HCT116 (cell line): ENCODE measurements around the gene MMP25.

Source experiments
- CEBPB ChIP-seq: IDR thresholded peaks from 2 replicates; pipeline ENCODE4 v1.6.1; 2012; ENCODE audit warnings: low read depth
- EGR1 ChIP-seq: IDR thresholded peaks from 2 replicates; pipeline ENCODE4 v1.6.1; 2012; ENCODE audit warnings: low read depth
- POLR2A ChIP-seq: IDR thresholded peaks from 2 replicates; pipeline ENCODE4 v1.7.0; 2011; ENCODE audit warnings: borderline replicate concordance; ENCODE audit not compliant: insufficient read depth, insufficient read length; ENCODE audit errors: extremely low read depth
- POLR2AphosphoS5 ChIP-seq: IDR thresholded peaks from 2 replicates; pipeline ENCODE4 v1.6.1; 2011; ENCODE audit warnings: mild to moderate bottlenecking, low read depth, low read length, moderate library complexity
- RAD21 ChIP-seq: IDR thresholded peaks from 2 replicates; pipeline ENCODE4 v1.6.1; 2012; ENCODE audit warnings: low read depth, mild to moderate bottlenecking
- ZNF274 ChIP-seq: fragments of 200-500 bp; sonication (Bioruptor generic); IDR thresholded peaks from 2 replicates; pipeline ENCODE4 v1.6.1; 2014; ENCODE audit warnings: mild to moderate bottlenecking, low read depth, low read length, inconsistent platforms
- TF ChIP-seq, protein P1 (sequence below), 3 experiments: fragments of 200-600 bp in 1 of 3; sonication (generic) in 1 of 3; IDR thresholded peaks in 2 of 3; conservative IDR thresholded peaks in 1 of 3; 2 replicates each; pipeline ENCODE4 v1.5.1; 2012 to 2017; ENCODE audit warnings: low read depth in 2 of 3, low read length in 2 of 3, antibody characterized with exemption in 1 of 3, borderline replicate concordance in 1 of 3, control low read depth in 1 of 3, mild to moderate bottlenecking in 1 of 3, mixed read lengths in 1 of 3, mixed run types in 1 of 3, moderate library complexity in 1 of 3; ENCODE audit not compliant: insufficient read depth in 1 of 3
- TF ChIP-seq, protein P2 (sequence below): IDR thresholded peaks from 2 replicates; pipeline ENCODE4 v1.6.1; 2012
- TF ChIP-seq, protein P3 (sequence below): IDR thresholded peaks from 2 replicates; pipeline ENCODE4 v1.6.1; 2012; ENCODE audit warnings: low read depth

DNA sequence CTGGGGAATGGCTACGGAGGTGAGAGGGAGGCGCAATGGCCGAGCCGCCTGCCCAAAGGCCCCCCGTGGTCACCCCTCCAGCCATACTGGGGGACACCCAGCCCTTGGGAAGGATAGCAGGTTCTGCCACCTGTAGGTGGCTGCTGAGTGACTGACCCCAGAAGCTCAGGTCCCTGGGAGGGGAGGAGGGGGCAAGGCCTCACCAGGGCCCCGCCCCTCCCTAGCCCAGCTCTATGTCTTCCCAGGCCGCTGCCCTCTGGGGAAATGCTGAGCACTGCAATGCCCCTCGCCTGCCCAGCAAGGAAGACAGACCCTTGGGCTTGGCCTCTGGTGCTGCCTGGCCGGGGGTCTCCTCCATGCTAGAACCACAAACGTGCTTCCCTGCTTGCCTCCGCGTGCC lies 45.0 kb upstream of the MMP25 start:
- TF ChIP-seq, protein P1, sequence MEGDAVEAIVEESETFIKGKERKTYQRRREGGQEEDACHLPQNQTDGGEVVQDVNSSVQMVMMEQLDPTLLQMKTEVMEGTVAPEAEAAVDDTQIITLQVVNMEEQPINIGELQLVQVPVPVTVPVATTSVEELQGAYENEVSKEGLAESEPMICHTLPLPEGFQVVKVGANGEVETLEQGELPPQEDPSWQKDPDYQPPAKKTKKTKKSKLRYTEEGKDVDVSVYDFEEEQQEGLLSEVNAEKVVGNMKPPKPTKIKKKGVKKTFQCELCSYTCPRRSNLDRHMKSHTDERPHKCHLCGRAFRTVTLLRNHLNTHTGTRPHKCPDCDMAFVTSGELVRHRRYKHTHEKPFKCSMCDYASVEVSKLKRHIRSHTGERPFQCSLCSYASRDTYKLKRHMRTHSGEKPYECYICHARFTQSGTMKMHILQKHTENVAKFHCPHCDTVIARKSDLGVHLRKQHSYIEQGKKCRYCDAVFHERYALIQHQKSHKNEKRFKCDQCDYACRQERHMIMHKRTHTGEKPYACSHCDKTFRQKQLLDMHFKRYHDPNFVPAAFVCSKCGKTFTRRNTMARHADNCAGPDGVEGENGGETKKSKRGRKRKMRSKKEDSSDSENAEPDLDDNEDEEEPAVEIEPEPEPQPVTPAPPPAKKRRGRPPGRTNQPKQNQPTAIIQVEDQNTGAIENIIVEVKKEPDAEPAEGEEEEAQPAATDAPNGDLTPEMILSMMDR (IDR thresholded peaks at IDR 0.05 in 2 of 3, conservative IDR thresholded peaks at IDR 0.05 in 1 of 3; ENCODE audit: borderline replicate concordance in 1 of 3, insufficient read depth in 1 of 3, low read depth in 2 of 3, low read length in 2 of 3), result no peak
- TF ChIP-seq RAD21 (no peak), EGR1 (no peak), CEBPB (no peak), ZNF274 (no peak), POLR2AphosphoS5 (no peak), POLR2A (no peak)
- TF ChIP-seq, protein P2, sequence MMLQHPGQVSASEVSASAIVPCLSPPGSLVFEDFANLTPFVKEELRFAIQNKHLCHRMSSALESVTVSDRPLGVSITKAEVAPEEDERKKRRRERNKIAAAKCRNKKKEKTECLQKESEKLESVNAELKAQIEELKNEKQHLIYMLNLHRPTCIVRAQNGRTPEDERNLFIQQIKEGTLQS, result no peak
- TF ChIP-seq, protein P3, sequence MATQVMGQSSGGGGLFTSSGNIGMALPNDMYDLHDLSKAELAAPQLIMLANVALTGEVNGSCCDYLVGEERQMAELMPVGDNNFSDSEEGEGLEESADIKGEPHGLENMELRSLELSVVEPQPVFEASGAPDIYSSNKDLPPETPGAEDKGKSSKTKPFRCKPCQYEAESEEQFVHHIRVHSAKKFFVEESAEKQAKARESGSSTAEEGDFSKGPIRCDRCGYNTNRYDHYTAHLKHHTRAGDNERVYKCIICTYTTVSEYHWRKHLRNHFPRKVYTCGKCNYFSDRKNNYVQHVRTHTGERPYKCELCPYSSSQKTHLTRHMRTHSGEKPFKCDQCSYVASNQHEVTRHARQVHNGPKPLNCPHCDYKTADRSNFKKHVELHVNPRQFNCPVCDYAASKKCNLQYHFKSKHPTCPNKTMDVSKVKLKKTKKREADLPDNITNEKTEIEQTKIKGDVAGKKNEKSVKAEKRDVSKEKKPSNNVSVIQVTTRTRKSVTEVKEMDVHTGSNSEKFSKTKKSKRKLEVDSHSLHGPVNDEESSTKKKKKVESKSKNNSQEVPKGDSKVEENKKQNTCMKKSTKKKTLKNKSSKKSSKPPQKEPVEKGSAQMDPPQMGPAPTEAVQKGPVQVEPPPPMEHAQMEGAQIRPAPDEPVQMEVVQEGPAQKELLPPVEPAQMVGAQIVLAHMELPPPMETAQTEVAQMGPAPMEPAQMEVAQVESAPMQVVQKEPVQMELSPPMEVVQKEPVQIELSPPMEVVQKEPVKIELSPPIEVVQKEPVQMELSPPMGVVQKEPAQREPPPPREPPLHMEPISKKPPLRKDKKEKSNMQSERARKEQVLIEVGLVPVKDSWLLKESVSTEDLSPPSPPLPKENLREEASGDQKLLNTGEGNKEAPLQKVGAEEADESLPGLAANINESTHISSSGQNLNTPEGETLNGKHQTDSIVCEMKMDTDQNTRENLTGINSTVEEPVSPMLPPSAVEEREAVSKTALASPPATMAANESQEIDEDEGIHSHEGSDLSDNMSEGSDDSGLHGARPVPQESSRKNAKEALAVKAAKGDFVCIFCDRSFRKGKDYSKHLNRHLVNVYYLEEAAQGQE, result no peak
